RKO (cell line): ENCODE measurements around the gene FOXK1.

Experiments used
- DNase-seq: peaks from one replicate; pipeline ENCODE4 v3.0.0-alpha.2; 2016; ENCODE audit warnings: low spot score

The FOXK1 gene

DNA sequence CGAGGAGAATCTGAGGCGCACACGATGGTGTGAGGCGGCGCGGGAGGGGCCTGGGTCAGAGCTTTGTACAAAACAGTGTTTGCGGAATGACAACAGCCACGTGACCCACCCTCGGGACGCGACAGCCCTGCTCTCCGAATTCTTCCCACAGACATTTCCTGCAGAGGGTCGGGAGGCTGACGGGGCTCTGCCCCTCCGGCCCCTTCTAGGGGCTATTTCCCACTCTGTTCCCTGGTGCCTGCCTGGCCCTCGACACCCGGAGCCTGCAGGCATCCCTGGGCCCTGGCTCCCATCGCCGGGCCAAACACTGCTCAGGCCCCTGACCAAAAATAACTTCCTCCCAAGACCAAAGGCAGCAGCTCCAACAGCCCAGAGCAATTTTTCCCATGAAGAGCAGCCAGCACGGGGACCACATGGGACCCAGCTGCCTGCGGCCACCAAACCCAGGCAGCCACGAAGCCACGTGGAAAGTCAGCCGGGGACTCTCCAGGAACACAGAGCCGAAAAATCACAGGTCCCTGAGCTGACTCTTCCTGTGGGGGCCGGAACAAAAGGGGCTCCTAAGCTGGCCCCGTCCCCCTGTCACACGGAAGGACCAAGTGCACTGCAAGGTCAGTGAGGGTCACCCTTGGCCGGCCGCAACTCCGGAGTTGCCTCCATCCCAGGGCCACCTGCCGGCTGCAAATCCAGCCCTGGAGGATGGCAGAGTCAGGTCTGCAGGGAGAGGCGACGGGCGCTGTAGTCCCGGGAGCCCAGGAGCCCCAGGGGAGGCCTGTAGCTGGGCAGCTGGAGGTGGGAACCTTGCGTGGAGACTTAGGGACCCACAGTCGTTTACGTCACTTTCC lies 137.7 kb downstream of the FOXK1 start:
- no peak for DNase-seq

DNA sequence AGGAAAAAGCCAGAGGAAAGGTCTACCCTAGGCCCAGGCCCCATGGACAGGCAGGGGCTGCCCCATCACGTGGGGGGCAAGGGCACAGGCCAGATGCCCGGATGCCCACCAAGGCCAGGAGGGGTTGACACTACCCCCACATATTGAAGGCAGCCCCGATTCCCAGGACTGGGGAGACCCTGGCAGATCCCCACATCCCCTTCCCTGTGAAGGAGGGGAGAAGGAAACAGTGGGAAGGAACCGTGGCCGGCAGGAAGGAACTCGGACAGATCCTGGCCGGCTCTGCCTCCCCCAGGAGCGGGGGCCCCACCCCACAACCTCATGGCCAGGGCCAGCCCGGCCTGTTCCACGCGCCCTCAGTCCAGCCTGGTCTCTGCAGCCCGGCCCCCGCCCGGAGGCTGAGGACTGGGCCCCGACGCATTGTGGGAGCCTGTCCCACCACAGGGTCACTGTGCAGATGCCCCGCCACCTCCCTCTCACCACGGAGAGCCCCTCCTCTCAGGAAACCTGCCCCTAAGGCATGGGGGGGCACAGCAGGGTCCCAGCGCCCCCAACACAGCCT lies 138.4 kb downstream of the FOXK1 start:
- no peak for DNase-seq
